Stimulated activated naive CD4-positive, alpha-beta T cell (primary cell): Measurements from ENCODE around the gene SSPN.

Experiments
- DNase-seq, 6 experiments: peaks; one replicate each; lab custom pipeline; 2025; lab: John Stamatoyannopoulos, UW

SSPN gene

DNA sequence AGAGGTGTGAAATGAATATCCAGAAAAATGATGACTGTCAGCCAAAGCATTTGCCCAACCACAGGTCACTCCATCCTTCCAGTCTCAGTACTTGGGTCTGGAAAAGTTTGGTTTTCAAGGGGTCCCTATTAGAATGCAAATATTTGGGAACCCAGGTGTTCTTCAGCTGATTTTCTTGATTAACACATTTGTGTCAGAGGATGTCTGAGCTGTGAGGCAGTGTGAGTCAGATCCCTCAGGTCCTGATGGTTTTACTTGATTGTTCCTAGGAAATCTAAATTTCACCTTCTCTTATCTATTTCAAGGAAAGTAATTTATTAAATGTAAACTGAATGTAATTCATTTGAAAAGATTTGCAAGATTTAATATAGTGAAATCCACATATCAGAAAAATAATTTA lies 71.5 kb downstream of the SSPN start:
- no peak for DNase-seq

DNA sequence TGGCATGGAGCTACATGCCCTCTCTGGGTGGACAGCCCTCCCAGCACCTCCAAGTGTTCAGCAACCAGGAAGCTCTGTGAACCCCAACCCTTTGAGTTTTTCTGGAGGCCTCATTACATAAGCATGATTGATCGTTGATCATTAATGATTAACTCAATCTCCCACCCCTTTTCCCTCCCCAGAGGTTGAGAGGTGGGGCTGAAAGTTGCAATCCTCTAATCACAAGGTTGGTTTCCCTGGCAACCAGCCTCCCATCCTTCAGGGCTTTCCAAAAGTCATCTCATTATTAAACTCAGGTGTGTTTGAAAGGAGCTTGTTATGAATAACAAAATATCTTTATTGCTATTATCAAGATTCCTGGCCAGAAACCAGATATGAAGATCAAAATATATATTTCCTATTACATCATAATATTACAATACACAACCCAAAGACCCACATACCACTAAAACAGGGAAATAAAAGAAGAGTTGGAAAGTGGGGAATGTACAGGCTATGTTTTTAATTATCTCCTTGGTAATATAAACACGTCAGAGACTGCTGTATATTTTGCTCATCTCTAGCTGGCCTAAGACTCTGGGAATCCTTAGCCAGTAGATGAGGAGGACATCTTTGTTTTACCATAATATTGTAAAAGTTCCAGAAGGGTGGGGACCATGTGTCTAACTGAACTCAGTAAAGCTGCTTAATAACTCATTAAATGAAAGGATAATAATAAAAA lies 73.6 kb downstream of the SSPN start:
- DNase-seq, result no peak

GRCh38 chr12:26269562-26270284 lies 74.3 kb downstream of the SSPN start:
- no peak for DNase-seq

DNA sequence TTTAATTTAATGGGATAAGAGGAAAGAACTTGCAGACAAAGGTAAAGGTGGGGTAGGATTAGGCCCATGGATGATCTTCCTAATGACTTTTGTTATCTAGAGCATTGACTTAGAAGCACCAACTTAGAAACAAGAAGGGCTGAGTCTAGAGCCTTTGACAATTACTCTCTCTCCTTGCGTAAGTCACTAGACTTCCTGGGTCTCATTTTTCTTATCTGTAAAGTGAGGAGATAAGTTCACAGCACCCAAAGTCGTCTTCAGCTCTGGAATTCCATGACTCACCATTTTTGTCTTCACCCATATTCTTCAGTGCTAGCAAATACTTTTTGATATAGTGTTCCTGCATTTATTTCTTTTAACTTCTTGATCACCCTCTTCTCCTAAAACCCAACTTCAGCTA lies 75.7 kb downstream of the SSPN start:
- no peak for DNase-seq

DNA sequence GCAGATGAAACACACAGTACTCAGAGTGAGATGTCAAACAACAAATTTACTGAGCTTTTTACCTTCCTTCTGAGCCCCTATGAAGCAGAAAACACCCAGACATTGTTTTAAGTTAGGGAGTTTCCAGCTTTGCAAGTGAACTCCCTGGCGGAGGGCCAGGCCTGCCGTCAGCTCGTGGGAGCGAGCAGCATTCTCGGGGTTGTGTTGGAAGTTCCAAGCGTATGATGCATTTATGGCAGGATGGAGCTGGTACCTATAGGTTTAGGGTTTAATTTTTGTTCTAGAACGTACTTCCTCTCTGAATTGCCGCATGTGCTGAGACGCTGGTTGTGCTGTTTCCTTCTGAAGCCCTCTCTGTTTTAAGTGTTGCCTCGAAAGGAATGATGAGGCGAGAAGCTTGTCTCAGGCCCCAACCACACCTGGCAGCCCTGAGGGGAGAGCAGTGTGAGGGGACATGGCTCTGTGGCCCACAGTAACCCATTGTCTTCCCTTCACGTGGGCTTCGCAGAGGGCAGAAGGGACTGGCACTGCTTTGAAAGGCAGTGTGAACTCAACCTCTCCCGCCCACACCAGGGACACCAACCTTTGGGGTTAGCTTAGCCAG lies 76.6 kb downstream of the SSPN start:
- DNase-seq, result no peak

DNA sequence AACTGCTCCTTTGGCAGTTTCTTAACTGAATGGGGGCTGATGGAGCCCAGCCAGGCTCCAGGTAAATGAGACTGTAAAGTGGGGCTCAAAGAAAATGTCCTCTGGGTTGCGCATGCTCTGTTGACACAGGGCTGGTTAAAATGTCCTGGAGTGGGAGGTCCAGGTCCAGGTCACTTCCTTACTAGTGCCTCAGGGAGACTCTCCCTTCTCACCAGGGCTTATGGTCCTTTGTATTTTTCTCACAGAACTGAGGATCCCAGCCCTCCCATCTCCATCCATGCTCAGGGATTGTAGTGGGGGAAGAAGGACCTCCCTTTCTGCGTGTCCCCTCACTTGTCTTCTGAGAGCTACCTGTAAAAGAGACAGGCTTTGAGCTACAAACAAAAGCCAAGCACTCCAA lies 77.5 kb downstream of the SSPN start:
- no peak for DNase-seq

- DNase-seq, result no peak
Measured at GRCh38 chr12:26273811-26274210, 78.4 kb downstream of the SSPN start.

- DNase-seq, result no peak
Measured at GRCh38 chr12:26274441-26275312, 79.3 kb downstream of the SSPN start.

GRCh38 chr12:26275313-26276131 lies 80.1 kb downstream of the SSPN start:
- DNase-seq, result no peak

DNA sequence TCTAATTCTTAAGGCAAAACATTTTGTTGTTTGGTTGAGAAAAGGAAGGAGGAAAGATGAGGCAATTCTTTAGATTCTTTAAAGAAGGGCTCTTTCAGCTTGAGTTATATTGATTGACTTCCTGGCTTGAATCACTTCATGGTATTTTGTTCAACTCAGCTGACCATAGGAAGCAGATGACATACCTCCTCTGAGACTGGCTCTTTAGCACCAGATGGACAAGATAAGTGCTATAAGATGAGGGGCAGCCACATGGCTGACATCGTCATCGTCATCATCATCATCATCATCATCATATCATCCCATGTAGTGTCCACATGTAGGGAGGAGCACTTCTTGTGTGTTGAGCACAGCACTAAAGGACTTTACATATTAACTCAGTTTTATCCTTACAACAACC lies 81.3 kb downstream of the SSPN start:
- no peak for DNase-seq

- no peak for DNase-seq
Measured at GRCh38 chr12:26277506-26278246, 82.3 kb downstream of the SSPN start.

- no peak for DNase-seq
Measured at GRCh38 chr12:26278266-26278665, 82.9 kb downstream of the SSPN start.

GRCh38 chr12:26278666-26279065 lies 83.3 kb downstream of the SSPN start:
- DNase-seq, result no peak

DNA sequence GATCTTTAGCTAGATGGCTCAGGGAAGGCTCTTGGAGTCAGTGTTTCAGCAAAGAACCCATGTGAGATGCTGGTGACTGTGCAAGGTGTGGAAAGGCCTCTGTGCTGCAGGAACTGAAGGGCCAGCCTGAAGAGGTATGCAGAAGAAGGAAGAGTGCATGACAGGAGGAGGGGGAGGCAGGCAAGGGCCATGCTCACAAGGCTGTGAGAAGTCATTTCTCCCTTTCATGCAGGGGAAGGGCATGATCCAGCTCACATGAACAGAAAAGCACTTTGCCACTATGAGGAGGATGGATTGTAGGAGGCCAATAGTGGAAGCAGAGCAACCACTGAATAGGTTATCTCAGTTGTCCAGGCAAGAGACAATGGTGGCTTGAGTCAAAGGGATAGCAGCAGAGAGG lies 83.7 kb downstream of the SSPN start:
- DNase-seq, result no peak

DNA sequence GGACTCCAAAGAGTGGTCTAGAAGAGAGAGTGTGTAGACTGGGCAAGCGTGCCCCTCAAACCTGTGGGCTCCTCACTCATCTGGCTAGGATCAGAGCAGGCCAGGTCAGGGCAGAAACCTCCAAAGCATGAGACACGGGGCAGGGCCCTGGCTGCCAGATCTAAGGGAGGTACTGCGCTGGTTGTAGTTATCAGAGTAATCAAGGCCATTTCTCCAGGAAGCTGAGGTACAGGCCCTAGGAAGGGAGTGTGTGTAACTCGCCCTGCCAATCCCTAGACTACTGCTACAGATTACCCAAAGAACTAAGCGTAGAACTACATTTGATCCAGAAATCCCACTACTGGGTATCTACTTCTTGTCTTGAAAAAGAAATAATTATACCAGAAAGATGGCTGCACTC lies 84.5 kb downstream of the SSPN start:
- no peak for DNase-seq

- DNase-seq, result no peak
Measured at GRCh38 chr12:26280869-26281268, 85.5 kb downstream of the SSPN start.

- no peak for DNase-seq
Measured at GRCh38 chr12:26281320-26281719, 85.9 kb downstream of the SSPN start.

DNA sequence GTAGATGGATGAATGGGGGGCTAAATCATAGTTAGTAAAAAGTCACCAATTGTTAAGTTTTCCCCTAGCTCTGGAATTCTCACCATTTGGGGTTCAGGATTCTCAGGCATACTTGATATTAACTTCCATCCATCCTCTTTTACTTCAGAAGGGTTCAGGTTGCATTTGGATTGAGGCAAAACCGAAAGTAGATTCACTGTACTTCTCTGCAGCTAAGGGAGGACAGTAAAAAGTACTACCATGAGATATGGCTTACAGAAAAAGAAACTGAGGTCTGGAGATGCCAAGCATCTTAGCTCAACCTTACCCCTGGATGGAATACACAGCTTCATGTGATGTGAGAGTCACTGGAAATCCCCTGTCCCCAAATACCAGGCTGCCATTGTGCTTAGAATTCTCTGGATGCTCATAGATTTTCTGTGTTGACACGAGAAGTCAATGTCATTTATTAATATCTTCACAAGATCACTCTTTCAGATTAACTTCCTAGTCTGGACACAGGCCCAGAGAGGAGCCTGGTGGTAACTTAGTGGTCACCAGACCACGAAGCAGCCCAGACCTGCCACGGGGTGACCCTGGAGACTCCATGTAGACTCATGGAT lies 87.1 kb downstream of the SSPN start:
- no peak for DNase-seq

DNA sequence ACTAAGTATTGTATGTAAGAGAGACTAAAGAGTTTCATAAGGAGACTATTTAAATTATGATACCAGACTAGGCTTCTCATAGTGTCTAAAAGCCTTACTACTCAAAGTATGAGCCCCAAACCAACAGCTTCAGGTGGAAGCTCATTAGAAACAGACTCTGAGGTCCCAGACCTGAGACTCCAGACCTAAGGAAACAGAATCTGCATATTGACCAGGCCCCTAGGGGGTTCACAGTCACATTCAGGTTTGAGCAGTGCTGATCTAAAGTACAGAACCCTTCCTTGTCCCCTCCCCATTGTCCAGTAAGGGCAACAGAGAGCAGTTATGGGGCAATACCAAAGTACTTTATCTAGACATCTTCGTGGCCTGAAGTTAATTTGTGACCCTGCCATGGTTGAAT lies 87.7 kb downstream of the SSPN start:
- DNase-seq, result no peak

GRCh38 chr12:26283617-26284016 lies 88.2 kb downstream of the SSPN start:
- DNase-seq, result no peak
